Endodermal cell (in vitro differentiated cells): ENCODE data around the gene TNIK. TPM values are rescaled to one million over a fixed set of nuclear protein-coding genes. Genes with fewer than 3 reads are reported as not detected.

Experiments used
- DNase-seq: peaks from one replicate; pipeline ENCODE4 v3.0.0-alpha.2; 2017
- H3K27ac ChIP-seq: 2 replicates; pipeline ENCODE4 v1.5.1; 2013; ENCODE audit warnings: mild to moderate bottlenecking, low read depth, low read length, moderate library complexity
- H3K27me3 ChIP-seq: 2 replicates; pipeline ENCODE4 v1.6.1; 2013; ENCODE audit warnings: mild to moderate bottlenecking, low read length, moderate library complexity; ENCODE audit not compliant: insufficient read depth, control insufficient read depth, poor library complexity, severe bottlenecking
- H3K36me3 ChIP-seq: 2 replicates; pipeline ENCODE4 v1.7.0; 2013; ENCODE audit warnings: mild to moderate bottlenecking, low read length, moderate library complexity; ENCODE audit not compliant: control insufficient read depth, insufficient read depth
- H3K4me1 ChIP-seq: one replicate; pipeline ENCODE4 v1.7.0; 2013; ENCODE audit warnings: low read length; ENCODE audit not compliant: control insufficient read depth, insufficient read depth
- H3K4me3 ChIP-seq: 2 replicates; pipeline ENCODE4 v1.5.1; 2013; ENCODE audit warnings: mild to moderate bottlenecking, low read length, moderate library complexity
- H3K9ac ChIP-seq: 2 replicates; pipeline ENCODE4 v1.6.1; 2013; ENCODE audit warnings: mild to moderate bottlenecking, low read length, moderate library complexity; ENCODE audit not compliant: poor library complexity, severe bottlenecking; ENCODE audit errors: extremely low read depth
- H3K9me3 ChIP-seq: 2 replicates; pipeline ENCODE4 v1.6.1; 2013; ENCODE audit warnings: mild to moderate bottlenecking, low read length, moderate library complexity; ENCODE audit not compliant: control insufficient read depth
- H3K27ac Mint-ChIP-seq: 2 replicates; pipeline ENCODE4 v1.8.0; 2020; ENCODE audit warnings: mixed read lengths
- H3K27me3 Mint-ChIP-seq: 2 replicates; pipeline ENCODE4 v1.8.0; 2021; ENCODE audit warnings: mild to moderate bottlenecking, mixed read lengths; ENCODE audit not compliant: insufficient read depth
- H3K36me3 Mint-ChIP-seq: 2 replicates; pipeline ENCODE4 v1.8.0; 2020; ENCODE audit warnings: low read depth, mixed read lengths
- H3K4me1 Mint-ChIP-seq: 2 replicates; pipeline ENCODE4 v1.8.0; 2020; ENCODE audit warnings: mixed read lengths
- H3K4me3 Mint-ChIP-seq: 2 replicates; pipeline ENCODE4 v1.8.0; 2020; ENCODE audit warnings: mild to moderate bottlenecking, moderate library complexity, mixed read lengths
- H3K9me3 Mint-ChIP-seq: 2 replicates; pipeline ENCODE4 v1.8.0; 2020; ENCODE audit warnings: mild to moderate bottlenecking, mixed read lengths
- CTCF ChIP-seq: fragments of 200-600 bp; sonication (generic); conservative IDR thresholded peaks from 2 replicates; pipeline ENCODE4 v1.5.0; 2021; ENCODE audit warnings: antibody characterized with exemption, mild to moderate bottlenecking
- WGBS, 2 experiments: methylation state at CpG; one replicate each; pipeline versions ENCODE4 v1.1.5 to v1.1.7; 2013; ENCODE audit warnings: missing lambda C conversion rate in 2 of 2, mixed read lengths in 1 of 2; ENCODE audit not compliant: insufficient coverage in 1 of 2, insufficient read length in 1 of 2; 5-methylcytosine and 5-hydroxymethylcytosine counted together
- total RNA-seq, 2 donors: library from RNA; stranded (reverse); fragmentation: NEBNext Ultra II Directional in 1 of 2; extraction: Animal tissue kit (Norgen Biotek cat#: 25700) in 1 of 2; gene quantifications; 2 replicates in 1 of 2; 3 replicates in 1 of 2; pipeline ENCODE4 v1.2.1, GENCODE V29; 2021

Gene TNIK
- total RNA-seq, 2 donors from 2014 or later: 12.2 to 14.9 TPM

- Histone ChIP-seq H3K9me3 (no peaks in the 10 kb centered on the region), H3K27me3 (peaks cover 66% of the 10 kb centered on the region), H3K27ac (no peak overlapping the region), H3K9ac (no peak overlapping the region), H3K4me1 (peaks cover 6% of the 10 kb centered on the region), H3K36me3 (no peaks in the 10 kb centered on the region), H3K4me3 (no peak overlapping the region)
- H3K27ac Mint-ChIP-seq: no peak overlapping the region
- peaks cover 40% of the 10 kb centered on the region for H3K4me1 Mint-ChIP-seq
- no peak for DNase-seq
- H3K36me3 Mint-ChIP-seq: no peaks in the 10 kb centered on the region
- H3K9me3 Mint-ChIP-seq: no peaks in the 10 kb centered on the region
- H3K4me3 Mint-ChIP-seq: no peak overlapping the region
- peaks cover 68% of the 10 kb centered on the region for H3K27me3 Mint-ChIP-seq
- TF ChIP-seq CTCF: no peak
Measured at GRCh38 chr3:171350364-171350763, 109.8 kb downstream of the TNIK start.

GRCh38 chr3:171349392-171349791 lies 110.8 kb downstream of the TNIK start:
- no peaks in the 10 kb centered on the region for H3K9me3 ChIP-seq
- peaks cover 6% of the 10 kb centered on the region for H3K4me1 ChIP-seq
- H3K27me3 ChIP-seq: peaks cover 63% of the 10 kb centered on the region
- no peak for TF ChIP-seq CTCF
- 94% methylated on average over 1 of the region's 1 CpG; no CpG with 5 or more reads in 1 of the 2 experiments for WGBS, 2 experiments
- no peaks in the 10 kb centered on the region for H3K36me3 Mint-ChIP-seq
- peak overlapping the region; percentile 58 for H3K27ac ChIP-seq
- H3K9ac ChIP-seq: no peak overlapping the region
- no peak overlapping the region for H3K4me3 ChIP-seq
- no peaks in the 10 kb centered on the region for H3K9me3 Mint-ChIP-seq
- peaks cover 32% of the 10 kb centered on the region for H3K4me1 Mint-ChIP-seq
- H3K36me3 ChIP-seq: no peaks in the 10 kb centered on the region
- peaks cover 59% of the 10 kb centered on the region for H3K27me3 Mint-ChIP-seq
- DNase-seq: no peak
- H3K4me3 Mint-ChIP-seq: no peak overlapping the region
- no peak overlapping the region for H3K27ac Mint-ChIP-seq

GRCh38 chr3:171348121-171348520 lies 112.1 kb downstream of the TNIK start:
- Mint-ChIP-seq H3K4me1 (peaks cover 28% of the 10 kb centered on the region), H3K36me3 (no peaks in the 10 kb centered on the region), H3K4me3 (no peak overlapping the region), H3K9me3 (peaks cover under 1% of the 10 kb centered on the region), H3K27me3 (peaks cover 52% of the 10 kb centered on the region), H3K27ac (no peak overlapping the region)
- TF ChIP-seq CTCF: no peak
- Histone ChIP-seq H3K4me1 (peaks cover 6% of the 10 kb centered on the region), H3K9ac (no peak overlapping the region), H3K36me3 (no peaks in the 10 kb centered on the region), H3K27me3 (peaks cover 51% of the 10 kb centered on the region), H3K27ac (no peak overlapping the region), H3K4me3 (no peak overlapping the region), H3K9me3 (peaks cover 1% of the 10 kb centered on the region)
- 94% methylated on average over 4 of the region's 4 CpGs; no CpG with 5 or more reads in 1 of the 2 experiments for WGBS, 2 experiments
- no peak for DNase-seq
